ENCODE results near the gene WDR54.
A peak's percentile ranks its signal among the peaks of the same experiment; 100 is the strongest.

Gene WDR54

DNA sequence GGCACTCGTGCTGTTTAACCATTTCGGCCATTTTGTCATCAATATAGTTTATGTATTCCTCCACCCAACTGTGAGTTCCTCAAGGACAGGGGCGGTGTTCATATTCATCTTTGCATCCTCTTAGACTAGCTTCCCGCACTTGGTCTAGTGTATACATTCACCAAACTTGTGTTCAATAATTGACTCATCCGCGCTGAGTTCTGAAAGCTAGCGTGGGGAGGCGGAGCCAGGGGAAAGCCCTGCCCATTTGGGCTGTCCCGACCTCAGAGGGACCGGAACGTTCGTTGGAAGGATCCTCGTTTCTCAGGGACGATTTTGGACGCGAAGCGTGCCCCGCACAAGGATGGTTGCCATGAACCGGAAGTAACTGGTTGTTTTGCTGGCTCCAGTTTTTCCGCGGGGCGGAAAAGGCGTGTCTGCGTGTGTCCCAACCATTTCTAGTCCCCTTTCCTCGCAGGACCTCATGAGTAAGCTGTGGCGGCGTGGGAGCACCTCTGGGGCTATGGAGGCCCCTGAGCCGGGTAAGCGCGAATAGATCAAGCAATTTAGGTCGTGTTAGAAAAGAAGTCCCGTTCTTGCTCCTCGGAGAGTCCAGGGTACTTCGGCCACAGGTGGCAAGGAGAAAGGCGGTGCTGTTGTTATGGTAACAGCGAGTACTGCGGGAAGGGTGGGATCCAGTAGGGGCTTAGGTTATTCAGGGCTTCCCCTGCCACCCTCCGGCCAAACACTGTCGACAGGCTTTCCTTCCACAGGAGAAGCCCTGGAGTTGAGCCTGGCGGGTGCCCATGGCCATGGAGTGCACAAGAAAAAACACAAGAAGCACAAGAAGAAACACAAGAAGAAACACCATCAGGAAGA lies 33.4 kb downstream of the WDR54 start, which contains the start of gene INO80B:
TSS of gene INO80B (plus strand) at position 434 of the 858 bp plus-strand sequence. CDS start at position 464, 30 bp downstream.
- 2% methylated on average over 39 of the region's 40 CpGs for WGBS
- Histone ChIP-seq H4K91ac (ENCODE audit: low read length) (no peak within 1 kb of the TSS), H2BK15ac (ENCODE audit: low read depth, poor library complexity, severe bottlenecking) (no peak within 1 kb of the TSS)

GRCh38 chr2:74457129-74457548 lies 35.6 kb downstream of the WDR54 start:
- Histone ChIP-seq H2BK12ac (ENCODE audit: low read length in 2 of 2) (no peak overlapping the region), H2BK5ac (ENCODE audit: low read depth, low read length, poor library complexity, severe bottlenecking) (peak overlapping the region; percentile 50), H3K79me1 (replicated peaks; ENCODE audit: low read length, poor library complexity, severe bottlenecking) (peaks cover 32% of the 10 kb centered on the region), H4K91ac (ENCODE audit: low read length) (no peak overlapping the region), H3K27ac (ENCODE audit: low read length, poor library complexity, severe bottlenecking) (peak overlapping the region; percentile 75), H4K8ac (ENCODE audit: low read length) (peak overlapping the region; percentile 95), H3K14ac (ENCODE audit: low read length in 2 of 2) (no peak overlapping the region), H3K4me2 (ENCODE audit: low read length, poor library complexity, severe bottlenecking) (peak overlapping the region; percentile 87), H2BK15ac (ENCODE audit: low read depth, poor library complexity, severe bottlenecking) (peak overlapping the region; percentile 52), H3K4me3 (ENCODE audit: insufficient read depth in 1 of 2, low read depth in 1 of 2, low read length in 2 of 2) (peak overlapping the region; percentile 57 to 87), H3K9ac (ENCODE audit: low read length) (peak overlapping the region; percentile 80), H3K36me3 (ENCODE audit: control insufficient read depth in 1 of 2, insufficient read depth in 2 of 2, low read depth in 1 of 2, low read length in 2 of 2) (peaks cover 15 to 24% of the 10 kb centered on the region in 2 experiments), H3K27me3 (ENCODE audit: control insufficient read depth in 1 of 2, insufficient read depth in 1 of 2, low read length in 2 of 2) (no peaks in the 10 kb centered on the region), H3K4ac (ENCODE audit: low read depth in 1 of 2, low read length in 2 of 2) (peak overlapping the region; percentile 56 to 79), H3K9me3 (ENCODE audit: control insufficient read depth, low read length) (no peaks in the 10 kb centered on the region), H2AK5ac (ENCODE audit: low read length, severe bottlenecking) (no peak overlapping the region), H3K18ac (ENCODE audit: low read depth in 1 of 2, low read length in 2 of 2) (peak overlapping the region; percentile 41 to 76), H2BK120ac (ENCODE audit: low read depth, low read length) (peak overlapping the region; percentile 71), H3K23ac (ENCODE audit: low read length in 2 of 2) (peak overlapping the region in 1 of 2 experiments; percentile 34), H2AFZ (ENCODE audit: low read depth, low read length) (peak overlapping the region; percentile 33), H3K4me1 (ENCODE audit: control insufficient read depth, insufficient read depth, low read depth, low read length) (peaks cover 11% of the 10 kb centered on the region)
- DNase-seq: no peak
- WGBS: under 1% methylated on average over 18 of the region's 27 CpGs

More for the DNA sequence above, 33.4 kb downstream of the WDR54 start, which contains the start of gene INO80B:
- no peak within 1 kb of the TSS for H2BK12ac ChIP-seq (ENCODE audit: low read length in 2 of 2)
- peak within 1 kb of the TSS; percentile 91 for H3K9ac ChIP-seq (ENCODE audit: low read length)
- H3K18ac ChIP-seq (ENCODE audit: low read depth in 1 of 2, low read length in 2 of 2): peak within 1 kb of the TSS in 1 of 2 experiments; percentile 51
- H3K79me1 ChIP-seq (replicated peaks; ENCODE audit: low read length, poor library complexity, severe bottlenecking): peaks cover 17% of the 10 kb centered on the region
- no peak within 1 kb of the TSS for H2BK120ac ChIP-seq (ENCODE audit: low read depth, low read length)
- H3K23ac ChIP-seq (ENCODE audit: low read length in 2 of 2): peak within 1 kb of the TSS in 1 of 2 experiments; percentile 17
- H2AK5ac ChIP-seq (ENCODE audit: low read length, severe bottlenecking): no peak within 1 kb of the TSS
- no peak within 1 kb of the TSS for H2BK5ac ChIP-seq (ENCODE audit: low read depth, low read length, poor library complexity, severe bottlenecking)
- peak; percentile 98 for DNase-seq
- H3K4ac ChIP-seq (ENCODE audit: low read depth in 1 of 2, low read length in 2 of 2): no peak within 1 kb of the TSS
- peaks cover 2 to 8% of the 10 kb centered on the region in 2 experiments for H3K36me3 ChIP-seq (ENCODE audit: control insufficient read depth in 1 of 2, insufficient read depth in 2 of 2, low read depth in 1 of 2, low read length in 2 of 2)
- peak within 1 kb of the TSS; percentile 10 for H3K27ac ChIP-seq (ENCODE audit: low read length, poor library complexity, severe bottlenecking)
- peaks cover 11% of the 10 kb centered on the region for H3K4me1 ChIP-seq (ENCODE audit: control insufficient read depth, insufficient read depth, low read depth, low read length)
- no peaks in the 10 kb centered on the region for H3K9me3 ChIP-seq (ENCODE audit: control insufficient read depth, low read length)
- H3K14ac ChIP-seq (ENCODE audit: low read length in 2 of 2): no peak within 1 kb of the TSS
- peak within 1 kb of the TSS; percentile 61 to 94 for H3K4me3 ChIP-seq (ENCODE audit: insufficient read depth in 1 of 2, low read depth in 1 of 2, low read length in 2 of 2)
- no peaks in the 10 kb centered on the region for H3K27me3 ChIP-seq (ENCODE audit: control insufficient read depth in 1 of 2, insufficient read depth in 1 of 2, low read length in 2 of 2)
- H3K4me2 ChIP-seq (ENCODE audit: low read length, poor library complexity, severe bottlenecking): peak within 1 kb of the TSS; percentile 92
- H2AFZ ChIP-seq (ENCODE audit: low read depth, low read length): peak within 1 kb of the TSS; percentile 15
- H4K8ac ChIP-seq (ENCODE audit: low read length): peak within 1 kb of the TSS; percentile 75

DNA sequence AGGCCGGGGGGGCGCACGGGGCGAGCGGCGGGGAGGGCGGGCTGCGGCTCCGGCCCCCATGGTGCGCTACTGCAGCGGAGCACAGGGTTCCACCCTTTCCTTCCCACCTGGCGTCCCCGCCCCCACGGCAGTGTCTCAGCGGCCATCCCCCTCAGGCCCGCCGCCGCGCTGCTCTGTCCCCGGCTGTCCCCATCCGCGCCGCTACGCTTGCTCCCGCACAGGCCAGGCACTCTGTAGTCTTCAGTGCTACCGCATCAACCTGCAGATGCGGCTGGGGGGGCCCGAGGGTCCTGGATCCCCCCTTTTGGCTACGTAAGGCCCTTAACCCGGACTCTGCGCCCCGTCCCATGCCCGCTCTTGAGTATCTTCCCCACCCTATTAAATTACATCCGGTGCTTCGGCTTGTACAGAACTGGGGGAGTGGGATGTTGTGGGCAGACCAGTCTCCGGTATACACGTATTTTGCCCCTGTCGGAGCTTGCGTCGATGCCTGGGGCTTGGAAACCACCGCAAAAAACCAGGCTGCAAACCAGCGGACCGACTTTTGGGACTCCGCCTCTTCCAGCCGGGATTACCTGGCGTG lies 36.1 kb downstream of the WDR54 start:
- H3K27ac ChIP-seq (ENCODE audit: low read length, poor library complexity, severe bottlenecking): peak overlapping the region; percentile 93
- peak overlapping the region; percentile 36 for H4K91ac ChIP-seq (ENCODE audit: low read length)
- H4K8ac ChIP-seq (ENCODE audit: low read length): peak overlapping the region; percentile 63
- H2BK12ac ChIP-seq (ENCODE audit: low read length in 2 of 2): no peak overlapping the region
- H3K4me2 ChIP-seq (ENCODE audit: low read length, poor library complexity, severe bottlenecking): peak overlapping the region; percentile 87
- H3K9me3 ChIP-seq (ENCODE audit: control insufficient read depth, low read length): no peaks in the 10 kb centered on the region
- H2AK5ac ChIP-seq (ENCODE audit: low read length, severe bottlenecking): no peak overlapping the region
- WGBS: under 1% methylated on average over 39 of the region's 46 CpGs
- peaks cover 20 to 29% of the 10 kb centered on the region in 2 experiments for H3K36me3 ChIP-seq (ENCODE audit: control insufficient read depth in 1 of 2, insufficient read depth in 2 of 2, low read depth in 1 of 2, low read length in 2 of 2)
- H2AFZ ChIP-seq (ENCODE audit: low read depth, low read length): peak overlapping the region; percentile 44
- H3K4me3 ChIP-seq (ENCODE audit: insufficient read depth in 1 of 2, low read depth in 1 of 2, low read length in 2 of 2): peak overlapping the region; percentile 57 to 87
- peak overlapping the region in 1 of 2 experiments; percentile 30 for H3K14ac ChIP-seq (ENCODE audit: low read length in 2 of 2)
- peak; percentile 60 for DNase-seq
- H3K4me1 ChIP-seq (ENCODE audit: control insufficient read depth, insufficient read depth, low read depth, low read length): peaks cover 11% of the 10 kb centered on the region
- H2BK120ac ChIP-seq (ENCODE audit: low read depth, low read length): peak overlapping the region; percentile 71
- H3K23ac ChIP-seq (ENCODE audit: low read length in 2 of 2): no peak overlapping the region
- peak overlapping the region; percentile 92 for H3K9ac ChIP-seq (ENCODE audit: low read length)
- no peaks in the 10 kb centered on the region for H3K27me3 ChIP-seq (ENCODE audit: control insufficient read depth in 1 of 2, insufficient read depth in 1 of 2, low read length in 2 of 2)
- H3K4ac ChIP-seq (ENCODE audit: low read depth in 1 of 2, low read length in 2 of 2): peak overlapping the region; percentile 77 to 84
- H3K18ac ChIP-seq (ENCODE audit: low read depth in 1 of 2, low read length in 2 of 2): peak overlapping the region; percentile 60 to 70
- peaks cover 36% of the 10 kb centered on the region for H3K79me1 ChIP-seq (replicated peaks; ENCODE audit: low read length, poor library complexity, severe bottlenecking)
- H2BK5ac ChIP-seq (ENCODE audit: low read depth, low read length, poor library complexity, severe bottlenecking): peak overlapping the region; percentile 89
- H2BK15ac ChIP-seq (ENCODE audit: low read depth, poor library complexity, severe bottlenecking): peak overlapping the region; percentile 82
